Left lung (tissue), 10 donors: ENCODE data around the gene CCDC187. TPM values are rescaled to one million over a fixed set of nuclear protein-coding genes. Genes with fewer than 3 reads are reported as not detected.
A peak's percentile ranks its signal among the peaks of the same experiment; 100 is the strongest.

Experiments used
- ATAC-seq: fragments of 200-7000 bp; cut with Tn5 transposase; one replicate; pipeline ENCODE4 v1.9.1; 2020; ENCODE audit warnings: moderate library complexity
- DNase-seq, 4 donors: peaks; one replicate each; pipeline ENCODE4 v3.0.0-alpha.2; 2013 to 2020
- H3K27ac ChIP-seq, 2 donors: fragments of 200-600 bp; sonication (generic) in 1 of 2; one replicate each; pipeline versions ENCODE4 v1.5.0 to v1.8.0; 2020 to 2021
- H3K27me3 ChIP-seq, 2 donors: fragments of 200-600 bp; sonication (generic) in 1 of 2; one replicate each; pipeline versions ENCODE4 v1.5.0 to v1.8.0; 2020 to 2021
- H3K36me3 ChIP-seq, 2 donors: fragments of 200-600 bp; sonication (generic) in 1 of 2; one replicate each; pipeline versions ENCODE4 v1.5.0 to v1.8.0; 2020 to 2021
- H3K4me1 ChIP-seq, 2 donors: fragments of 200-600 bp; one replicate each; pipeline ENCODE4 v1.8.0; 2021
- H3K4me3 ChIP-seq, 2 donors: fragments of 200-600 bp; sonication (generic) in 1 of 2; one replicate each; pipeline versions ENCODE4 v1.5.0 to v1.8.0; 2020 to 2021; ENCODE audit warnings: mild to moderate bottlenecking in 1 of 2
- H3K9me3 ChIP-seq, 2 donors: fragments of 200-600 bp; sonication (generic) in 1 of 2; one replicate each; pipeline versions ENCODE4 v1.5.0 to v1.8.0; 2020 to 2021
- intact Hi-C, 2 donors: fragments of 100-400 bp; cut with DNase I; formaldehyde crosslinking; loops; one replicate each; pipeline versions ENCODE4 v1.11.2 to v1.14.2; 2022
- polyA plus RNA-seq, 6 donors: library from polyadenylated mRNA; unstranded; fragments of 120-200 nt; gene quantifications; one replicate each; pipeline ENCODE4 v1.2.1, GENCODE V29; 2013; ENCODE audit not compliant: insufficient read length in 6 of 6
- total RNA-seq, 2 donors: library from RNA; stranded (reverse); fragmentation: NEBNext Ultra II Directional; extraction: Animal tissue kit (Norgen Biotek cat#: 25700); gene quantifications; one replicate each; pipeline ENCODE4 v1.2.1, GENCODE V29; 2021
- TF ChIP-seq, protein P1 (sequence below), 2 donors: fragments of 200-600 bp; sonication (generic) in 1 of 2; IDR thresholded peaks; one replicate each; pipeline versions ENCODE4 v1.5.0 to v1.8.0; 2021; ENCODE audit warnings: antibody characterized with exemption in 2 of 2
- donor health status: DM: no; HTN: yes; CAD: no.
- donor health status: DM: no; HTN: no; CAD: no.

Gene CCDC187
- total and polyA plus RNA-seq, 8 donors: 0.47 to 3.0 (median 1.9) TPM

DNA sequence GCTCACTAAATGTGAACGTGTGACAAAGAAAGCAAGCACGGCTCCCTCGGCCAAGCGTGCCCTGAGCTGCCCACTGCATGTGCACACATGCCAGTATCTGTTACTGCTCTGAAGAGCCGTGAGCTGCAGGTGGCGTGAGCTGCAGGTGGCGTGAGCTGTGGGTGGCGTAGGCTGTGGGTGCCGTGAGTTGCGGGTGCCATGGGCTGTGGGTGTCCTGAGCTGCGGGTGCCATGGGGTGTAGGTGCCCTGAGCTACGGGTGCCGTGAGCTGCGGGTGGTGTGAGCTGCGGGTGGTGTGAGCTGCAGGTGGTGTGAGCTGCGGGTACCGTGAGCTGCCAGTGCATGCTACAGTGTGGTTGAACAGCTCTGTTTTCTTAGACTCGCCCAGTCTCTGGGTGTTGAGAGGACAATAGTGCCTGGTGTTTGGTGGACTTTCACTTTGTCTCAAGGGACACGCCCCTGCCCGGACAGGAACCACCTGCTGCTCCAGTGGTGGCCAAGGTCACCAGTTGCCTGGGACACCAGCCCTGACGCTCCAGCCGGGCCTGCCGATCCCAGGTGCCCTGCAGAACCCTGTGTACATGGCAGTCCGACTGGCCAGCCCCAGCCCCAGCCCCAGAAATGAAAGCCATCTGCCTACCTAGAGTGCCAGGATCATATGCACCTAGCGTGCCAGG, 6.7 kb downstream of the CCDC187 start:
- H3K4me1 ChIP-seq: no peaks in the 10 kb centered on the region
- no peaks in the 10 kb centered on the region for H3K36me3 ChIP-seq
- ATAC-seq (peak; percentile 28), DNase-seq (peak in 1 of 4 donors; percentile 68)
- H3K27me3 ChIP-seq: peaks cover 0 to 15% of the 10 kb centered on the region in 2 donors
- TF ChIP-seq, protein P1, sequence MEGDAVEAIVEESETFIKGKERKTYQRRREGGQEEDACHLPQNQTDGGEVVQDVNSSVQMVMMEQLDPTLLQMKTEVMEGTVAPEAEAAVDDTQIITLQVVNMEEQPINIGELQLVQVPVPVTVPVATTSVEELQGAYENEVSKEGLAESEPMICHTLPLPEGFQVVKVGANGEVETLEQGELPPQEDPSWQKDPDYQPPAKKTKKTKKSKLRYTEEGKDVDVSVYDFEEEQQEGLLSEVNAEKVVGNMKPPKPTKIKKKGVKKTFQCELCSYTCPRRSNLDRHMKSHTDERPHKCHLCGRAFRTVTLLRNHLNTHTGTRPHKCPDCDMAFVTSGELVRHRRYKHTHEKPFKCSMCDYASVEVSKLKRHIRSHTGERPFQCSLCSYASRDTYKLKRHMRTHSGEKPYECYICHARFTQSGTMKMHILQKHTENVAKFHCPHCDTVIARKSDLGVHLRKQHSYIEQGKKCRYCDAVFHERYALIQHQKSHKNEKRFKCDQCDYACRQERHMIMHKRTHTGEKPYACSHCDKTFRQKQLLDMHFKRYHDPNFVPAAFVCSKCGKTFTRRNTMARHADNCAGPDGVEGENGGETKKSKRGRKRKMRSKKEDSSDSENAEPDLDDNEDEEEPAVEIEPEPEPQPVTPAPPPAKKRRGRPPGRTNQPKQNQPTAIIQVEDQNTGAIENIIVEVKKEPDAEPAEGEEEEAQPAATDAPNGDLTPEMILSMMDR (IDR thresholded peaks at IDR 0.05): no peak
- intact Hi-C loops: no loop called here
- no peak overlapping the region for H3K4me3 ChIP-seq
- H3K27ac ChIP-seq: no peak overlapping the region
- no peaks in the 10 kb centered on the region for H3K9me3 ChIP-seq

DNA sequence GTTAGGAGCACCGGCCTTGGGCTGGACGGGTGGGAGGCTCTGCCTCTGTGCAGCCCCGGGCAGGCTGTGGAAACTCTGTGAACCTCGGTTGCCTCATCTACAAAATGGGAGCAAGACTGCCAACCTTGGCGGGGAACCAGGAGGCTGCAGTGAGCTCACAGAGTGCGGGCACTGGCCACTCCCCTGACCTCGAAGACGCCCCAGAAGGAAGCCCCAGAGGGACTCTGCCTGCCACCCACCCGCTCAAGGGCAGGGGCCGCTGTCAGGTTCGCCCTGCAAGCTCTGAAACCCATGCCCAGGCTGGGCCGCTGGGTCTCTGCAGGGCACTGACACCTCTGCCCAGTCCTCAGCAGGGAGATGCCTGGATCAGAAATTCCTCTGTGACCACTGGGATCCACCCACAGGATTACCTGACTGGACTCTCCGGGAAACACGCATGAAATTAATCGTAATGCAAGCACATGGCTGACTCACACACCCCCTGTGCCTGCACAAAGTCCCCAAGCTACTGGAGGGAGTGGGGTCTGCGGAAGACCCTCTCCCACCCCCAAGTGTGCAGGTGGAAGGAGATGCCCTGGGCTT, 7.4 kb downstream of the CCDC187 start:
- H3K9me3 ChIP-seq: no peaks in the 10 kb centered on the region
- H3K4me1 ChIP-seq: no peaks in the 10 kb centered on the region
- H3K27me3 ChIP-seq: peaks cover 0 to 19% of the 10 kb centered on the region in 2 donors
- intact Hi-C loops: no loop called here
- no peak for ATAC-seq
- TF ChIP-seq, protein P1 (IDR thresholded peaks at IDR 0.05): no peak
- peak in 1 of 4 donors; percentile 67 for DNase-seq
- H3K27ac ChIP-seq: no peak overlapping the region
- H3K4me3 ChIP-seq: no peak overlapping the region
- H3K36me3 ChIP-seq: no peaks in the 10 kb centered on the region

DNA sequence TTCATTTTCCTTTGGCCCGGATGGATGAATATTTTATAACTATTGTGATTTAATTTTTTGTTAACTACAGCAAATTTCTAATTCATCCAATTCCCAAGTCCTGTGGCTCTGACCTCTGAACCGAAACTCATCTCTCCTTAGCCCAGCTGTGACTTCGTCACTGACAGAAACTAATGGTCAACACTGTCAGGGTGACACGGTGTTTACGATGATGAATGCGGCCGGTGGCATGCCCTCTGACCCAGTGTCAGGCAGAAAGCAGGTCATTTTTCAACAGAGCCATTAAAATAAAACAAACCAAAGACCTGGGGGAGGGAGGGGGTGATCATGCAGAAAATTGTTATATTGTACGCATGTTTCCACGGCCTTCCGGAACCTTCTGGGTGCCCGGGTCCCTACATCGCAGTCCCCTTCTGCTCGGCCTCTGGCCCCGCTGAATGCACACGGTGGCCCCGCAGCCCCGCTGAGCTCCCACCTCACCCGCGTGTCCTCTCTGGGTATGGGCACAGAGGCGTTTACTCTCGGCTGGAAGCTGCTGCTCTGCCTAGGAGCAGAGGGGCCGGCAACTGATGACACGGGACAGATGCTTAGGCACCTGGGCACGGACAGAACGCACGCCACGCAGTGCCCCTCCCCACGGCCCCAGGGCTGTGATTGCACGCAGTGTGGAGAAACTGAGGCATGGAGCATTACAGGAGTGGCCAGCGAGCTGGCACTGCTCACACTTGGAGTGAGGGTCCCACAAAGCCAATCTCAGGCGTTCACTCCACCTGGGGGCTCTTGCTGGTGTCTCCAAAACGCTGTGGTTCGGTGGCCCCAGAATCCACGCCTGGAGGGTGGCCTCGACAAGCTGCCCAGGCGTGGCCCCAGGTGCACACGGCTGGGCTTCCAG, 8.1 kb downstream of the CCDC187 start:
- intact Hi-C loops: no loop called here
- DNase-seq (peak in 1 of 4 donors; percentile 47), ATAC-seq (no peak)
- no peaks in the 10 kb centered on the region for H3K36me3 ChIP-seq
- H3K9me3 ChIP-seq: no peaks in the 10 kb centered on the region
- TF ChIP-seq, protein P1 (IDR thresholded peaks at IDR 0.05): no peak
- H3K4me1 ChIP-seq: no peaks in the 10 kb centered on the region
- H3K4me3 ChIP-seq: no peak overlapping the region
- peaks cover 0 to 26% of the 10 kb centered on the region in 2 donors for H3K27me3 ChIP-seq
- H3K27ac ChIP-seq: no peak overlapping the region

DNA sequence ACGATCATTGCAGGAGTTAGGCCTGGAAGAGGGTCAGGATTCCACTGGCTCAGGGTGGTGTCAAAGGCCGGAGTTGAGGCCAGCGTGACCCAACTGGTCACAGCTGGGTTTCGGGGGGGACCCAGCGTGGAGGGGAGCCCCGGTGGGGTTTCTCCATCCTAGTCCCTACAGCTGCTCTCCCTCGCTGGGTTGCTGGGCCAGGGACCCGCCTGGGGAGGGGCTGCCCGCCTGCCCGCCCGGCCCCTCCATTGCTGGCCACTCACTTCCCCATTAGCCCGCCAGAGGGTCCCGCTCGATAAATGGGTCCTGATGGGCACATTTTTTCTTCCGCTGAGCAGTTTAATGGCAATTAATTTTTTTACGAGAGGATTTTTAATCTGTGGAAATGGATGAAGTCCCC, 8.8 kb downstream of the CCDC187 start:
- DNase-seq: peak in 1 of 4 donors; percentile 41
- Histone ChIP-seq H3K9me3 (no peaks in the 10 kb centered on the region), H3K27ac (no peak overlapping the region), H3K4me3 (no peak overlapping the region), H3K36me3 (no peaks in the 10 kb centered on the region), H3K4me1 (no peaks in the 10 kb centered on the region), H3K27me3 (peaks cover 0 to 32% of the 10 kb centered on the region in 2 donors)
- no peak for ATAC-seq
- TF ChIP-seq, protein P1 (IDR thresholded peaks at IDR 0.05): no peak
- intact Hi-C loops: no loop called here

DNA sequence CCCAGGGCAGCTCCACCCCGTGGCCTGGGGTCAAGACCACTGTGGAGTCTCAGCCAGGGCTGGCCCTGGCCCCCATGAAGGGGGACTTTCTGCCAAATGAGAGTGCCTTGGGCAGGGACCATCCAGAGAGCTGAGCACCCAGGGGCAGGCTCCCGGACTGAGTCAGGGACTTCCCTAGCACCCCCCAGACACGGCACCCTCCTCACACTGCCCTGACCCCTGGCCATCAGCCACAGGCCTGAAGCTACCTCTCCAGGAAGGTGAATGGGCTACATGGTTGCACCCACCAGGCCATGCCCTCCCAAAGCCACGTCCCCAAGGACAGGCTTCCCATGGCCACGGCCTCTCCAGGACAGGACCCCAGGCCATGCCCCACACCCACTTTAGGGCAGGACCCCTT, 9.5 kb downstream of the CCDC187 start:
- no peak overlapping the region for H3K27ac ChIP-seq
- H3K9me3 ChIP-seq: no peaks in the 10 kb centered on the region
- H3K27me3 ChIP-seq: peaks cover 0 to 38% of the 10 kb centered on the region in 2 donors
- intact Hi-C loops: no loop called here
- no peaks in the 10 kb centered on the region for H3K36me3 ChIP-seq
- H3K4me1 ChIP-seq: no peaks in the 10 kb centered on the region
- ATAC-seq (no peak), DNase-seq (peak in 1 of 4 donors; percentile 60)
- TF ChIP-seq, protein P1 (IDR thresholded peaks at IDR 0.05): no peak
- H3K4me3 ChIP-seq: no peak overlapping the region
